ENCODE measurements around the gene POU3F3.

Gene POU3F3

DNA sequence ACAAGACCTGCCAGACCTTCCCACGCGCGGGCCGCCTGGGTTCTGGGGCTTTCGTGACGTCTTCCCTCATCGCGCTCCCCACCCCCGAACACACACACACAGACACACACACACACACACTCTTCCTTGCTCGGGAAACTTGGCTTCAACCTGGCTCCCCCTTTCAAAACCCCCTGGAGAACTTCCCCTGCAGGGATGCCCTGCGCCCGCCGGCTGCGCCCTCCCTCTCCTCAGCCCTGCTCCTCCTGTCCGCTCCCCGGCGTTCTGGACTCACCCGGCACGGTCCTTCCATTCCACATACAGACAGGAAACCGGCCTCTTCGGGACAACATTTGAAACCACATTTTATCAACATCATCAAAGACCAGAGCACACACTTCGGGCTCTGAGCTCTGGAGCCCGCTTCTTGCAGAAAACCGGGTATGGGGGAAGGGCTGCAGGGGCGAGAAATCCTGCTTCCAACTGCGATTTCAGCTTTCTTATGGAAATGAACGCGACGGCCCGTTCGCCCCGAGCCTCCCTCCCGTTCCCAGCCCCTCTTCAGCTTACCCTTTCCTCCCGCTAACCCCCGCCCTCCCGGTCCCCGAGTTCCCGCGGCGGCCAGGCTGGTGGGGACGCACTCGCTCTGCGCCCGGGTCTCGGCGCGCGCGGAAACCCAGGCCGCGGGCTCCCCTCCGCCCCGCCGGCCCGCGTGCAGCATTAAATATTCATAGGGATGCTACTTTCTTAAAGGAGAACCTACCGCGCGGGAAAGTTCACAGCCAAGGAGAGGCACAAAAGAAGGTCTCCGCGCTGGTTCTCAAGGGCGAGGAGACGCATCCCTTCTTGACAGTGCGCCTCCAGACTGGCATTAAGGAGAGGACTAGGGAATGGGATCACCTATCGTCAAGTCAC is 18.3 kb downstream of the POU3F3 start:
- WGBS, 2 experiments (ENCODE audit: insufficient coverage in 2 of 2): 0 to 1% methylated on average over 36 to 37 of the region's 65 CpGs
- Histone ChIP-seq H3K36me3 (ENCODE audit: control insufficient read depth, insufficient read depth, low read length) (no peaks in the 10 kb centered on the region), H3K9me3 (ENCODE audit: control insufficient read depth, low read length) (no peaks in the 10 kb centered on the region), H3K4me1 (ENCODE audit: control insufficient read depth, insufficient read depth, low read length, poor library complexity, severe bottlenecking) (peaks cover 7% of the 10 kb centered on the region), H3K27ac (ENCODE audit: low read depth, low read length, severe bottlenecking) (no peak overlapping the region), H3K4me3 (ENCODE audit: extremely low read depth, insufficient read depth, low read length, poor library complexity, severe bottlenecking) (peak overlapping the region; percentile 50)

DNA sequence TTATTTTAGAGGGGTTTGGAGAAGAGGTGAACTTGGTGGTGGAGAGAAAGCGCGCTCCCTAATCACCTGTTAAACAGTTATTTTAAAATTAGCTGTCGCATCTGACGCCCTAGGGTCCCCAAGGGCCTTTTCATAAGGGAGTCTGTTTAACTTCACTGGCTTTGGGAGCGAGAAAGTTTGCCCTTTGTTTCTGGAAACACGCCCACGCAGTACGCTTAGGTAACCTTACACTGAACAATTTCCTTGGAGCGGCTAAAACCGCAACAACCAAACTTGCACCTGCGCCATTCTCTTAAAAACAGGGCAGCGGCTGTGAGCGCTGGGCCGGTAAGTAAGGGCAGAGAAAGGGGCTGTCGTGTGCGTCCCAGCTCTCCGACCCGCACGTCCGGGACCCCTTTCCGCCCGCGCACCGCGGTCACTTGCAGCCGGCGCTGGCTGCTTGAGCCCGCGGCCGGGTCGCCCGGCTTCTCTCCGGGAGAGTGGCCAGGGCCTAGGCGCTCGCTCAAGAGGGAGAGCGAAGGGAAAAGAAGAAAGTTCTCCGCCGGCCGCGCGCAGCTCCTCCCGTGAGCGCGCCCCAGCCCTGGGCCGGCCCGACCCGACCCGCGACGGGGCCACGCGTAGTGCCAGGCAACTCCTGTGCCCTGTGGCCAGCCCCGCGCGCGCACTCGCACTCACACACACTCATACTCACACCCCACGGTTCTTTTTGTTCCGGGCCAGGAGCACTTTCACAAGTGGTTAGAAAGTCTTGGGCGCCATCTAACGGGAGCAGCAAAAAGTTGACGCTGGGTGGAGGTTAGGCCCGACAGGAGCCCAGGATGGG is 19.2 kb downstream of the POU3F3 start:
- H3K27ac ChIP-seq (ENCODE audit: low read depth, low read length, severe bottlenecking): no peak overlapping the region
- peak overlapping the region; percentile 50 for H3K4me3 ChIP-seq (ENCODE audit: extremely low read depth, insufficient read depth, low read length, poor library complexity, severe bottlenecking)
- 0 to 1% methylated on average over 31 to 39 of the region's 63 CpGs for WGBS, 2 experiments (ENCODE audit: insufficient coverage in 2 of 2)
- H3K36me3 ChIP-seq (ENCODE audit: control insufficient read depth, insufficient read depth, low read length): no peaks in the 10 kb centered on the region
- H3K4me1 ChIP-seq (ENCODE audit: control insufficient read depth, insufficient read depth, low read length, poor library complexity, severe bottlenecking): peaks cover 7% of the 10 kb centered on the region
- no peaks in the 10 kb centered on the region for H3K9me3 ChIP-seq (ENCODE audit: control insufficient read depth, low read length)

DNA sequence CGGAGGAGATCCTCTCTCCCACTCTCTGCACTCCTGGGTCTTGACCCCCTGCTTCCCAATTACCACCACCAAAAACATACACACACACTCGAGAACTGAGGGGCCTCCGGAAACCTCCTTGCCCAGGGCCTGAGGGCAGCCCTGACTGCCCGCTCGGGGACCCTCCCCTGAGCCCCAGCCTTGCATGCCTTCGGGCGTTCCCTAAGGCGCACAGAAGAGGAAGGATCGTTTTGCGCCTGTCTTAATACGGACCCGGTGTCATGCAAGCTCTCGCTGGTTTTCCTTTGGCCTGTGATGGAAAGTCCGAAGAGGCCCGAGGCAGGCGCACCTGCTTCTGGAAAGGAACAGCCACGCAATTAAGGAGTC is 19.8 kb downstream of the POU3F3 start:
- H3K9me3 ChIP-seq (ENCODE audit: control insufficient read depth, low read length): no peaks in the 10 kb centered on the region
- H3K36me3 ChIP-seq (ENCODE audit: control insufficient read depth, insufficient read depth, low read length): no peaks in the 10 kb centered on the region
- no peak overlapping the region for H3K27ac ChIP-seq (ENCODE audit: low read depth, low read length, severe bottlenecking)
- peaks cover 7% of the 10 kb centered on the region for H3K4me1 ChIP-seq (ENCODE audit: control insufficient read depth, insufficient read depth, low read length, poor library complexity, severe bottlenecking)
- peak overlapping the region; percentile 50 for H3K4me3 ChIP-seq (ENCODE audit: extremely low read depth, insufficient read depth, low read length, poor library complexity, severe bottlenecking)
- 10 to 16% methylated on average over 8 to 16 of the region's 17 CpGs for WGBS, 2 experiments (ENCODE audit: insufficient coverage in 2 of 2)

GRCh38 chr2:104874230-104874629 is 20.3 kb downstream of the POU3F3 start:
- Histone ChIP-seq H3K36me3 (ENCODE audit: control insufficient read depth, insufficient read depth, low read length) (no peaks in the 10 kb centered on the region), H3K9me3 (ENCODE audit: control insufficient read depth, low read length) (no peaks in the 10 kb centered on the region), H3K4me3 (ENCODE audit: extremely low read depth, insufficient read depth, low read length, poor library complexity, severe bottlenecking) (no peak overlapping the region), H3K27ac (ENCODE audit: low read depth, low read length, severe bottlenecking) (no peak overlapping the region), H3K4me1 (ENCODE audit: control insufficient read depth, insufficient read depth, low read length, poor library complexity, severe bottlenecking) (peaks cover 7% of the 10 kb centered on the region)
- 67 to 76% methylated on average over 5 of the region's 6 CpGs for WGBS, 2 experiments (ENCODE audit: insufficient coverage in 2 of 2)

DNA sequence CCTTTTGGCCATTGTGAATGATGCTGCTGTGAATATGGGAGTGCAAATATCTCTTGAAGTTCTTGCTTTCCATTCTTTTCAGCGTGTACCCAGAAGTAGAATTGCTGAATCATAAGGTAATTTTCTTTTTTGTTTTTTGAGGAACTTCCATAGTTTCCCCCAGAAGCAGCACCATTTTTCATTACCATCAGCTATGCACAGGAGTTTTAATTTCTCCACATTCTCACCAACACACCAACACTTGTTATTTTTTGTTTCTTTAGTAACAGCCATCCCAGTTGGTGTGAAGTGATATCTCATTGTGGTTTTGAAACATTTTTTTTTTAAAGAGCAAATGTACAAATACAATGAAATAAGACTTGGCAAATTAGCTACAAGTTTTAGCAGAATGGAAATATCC is 21.3 kb downstream of the POU3F3 start:
- Histone ChIP-seq H3K4me1 (ENCODE audit: control insufficient read depth, insufficient read depth, low read length, poor library complexity, severe bottlenecking) (peaks cover 7% of the 10 kb centered on the region), H3K27ac (ENCODE audit: low read depth, low read length, severe bottlenecking) (no peak overlapping the region), H3K9me3 (ENCODE audit: control insufficient read depth, low read length) (no peaks in the 10 kb centered on the region), H3K4me3 (ENCODE audit: extremely low read depth, insufficient read depth, low read length, poor library complexity, severe bottlenecking) (no peak overlapping the region), H3K36me3 (ENCODE audit: control insufficient read depth, insufficient read depth, low read length) (no peaks in the 10 kb centered on the region)
- no CpG with 5 or more reads among the region's 1 CpG for WGBS, 2 experiments (ENCODE audit: insufficient coverage in 2 of 2)

DNA sequence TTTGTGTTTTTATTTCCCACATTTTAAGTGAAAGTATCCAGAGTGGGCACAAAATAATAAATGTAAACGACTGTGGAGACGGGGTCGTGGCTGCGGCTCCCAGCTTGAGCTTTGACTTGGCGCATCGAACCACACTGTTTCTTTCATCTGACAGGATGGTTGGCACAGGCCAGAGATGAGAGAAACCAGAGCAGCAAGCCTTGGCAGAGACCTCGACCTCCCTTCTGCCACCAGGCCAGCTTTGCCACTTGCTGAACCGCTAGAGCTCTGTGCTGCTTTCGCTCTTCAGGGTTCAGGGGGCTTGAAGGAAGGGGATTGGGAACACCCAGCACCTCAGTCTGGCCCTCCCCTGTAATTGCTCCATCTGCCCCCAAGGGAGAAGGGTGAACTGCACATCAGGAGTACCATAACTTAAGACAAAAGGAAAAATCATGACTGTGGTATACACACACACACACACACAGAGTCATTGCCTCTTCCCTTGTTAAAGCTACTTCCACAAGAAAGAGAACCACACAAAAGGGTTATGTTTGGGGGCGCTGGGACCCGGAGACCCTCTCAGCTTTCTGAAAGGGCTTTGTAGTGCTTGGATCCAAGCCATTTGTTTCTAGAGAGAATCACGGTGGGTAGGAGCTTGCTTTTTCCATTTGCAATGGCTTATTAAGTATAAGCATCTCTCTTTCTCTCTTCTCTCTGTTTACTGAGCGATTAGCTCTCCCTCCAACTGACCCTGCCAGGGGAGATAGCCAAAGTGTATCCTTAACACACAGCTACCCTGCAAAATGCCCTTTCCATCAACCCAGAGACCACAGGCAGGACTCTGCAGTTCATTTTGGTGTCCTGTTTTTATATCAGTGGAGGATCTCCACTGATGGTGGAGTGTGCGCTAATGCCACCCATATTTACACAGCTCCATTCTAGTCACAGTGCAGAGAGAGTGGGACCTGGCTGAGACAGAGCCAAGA is 23.0 kb downstream of the POU3F3 start:
- Histone ChIP-seq H3K4me1 (ENCODE audit: control insufficient read depth, insufficient read depth, low read length, poor library complexity, severe bottlenecking) (peaks cover 7% of the 10 kb centered on the region), H3K36me3 (ENCODE audit: control insufficient read depth, insufficient read depth, low read length) (no peaks in the 10 kb centered on the region), H3K9me3 (ENCODE audit: control insufficient read depth, low read length) (no peaks in the 10 kb centered on the region), H3K27ac (ENCODE audit: low read depth, low read length, severe bottlenecking) (no peak overlapping the region), H3K4me3 (ENCODE audit: extremely low read depth, insufficient read depth, low read length, poor library complexity, severe bottlenecking) (no peak overlapping the region)
- 82 to 90% methylated on average over 11 of the region's 14 CpGs for WGBS, 2 experiments (ENCODE audit: insufficient coverage in 2 of 2)

- 76 to 85% methylated on average over 7 of the region's 11 CpGs for WGBS, 2 experiments (ENCODE audit: insufficient coverage in 2 of 2)
Measured at GRCh38 chr2:104878863-104879512, 25.1 kb downstream of the POU3F3 start.

DNA sequence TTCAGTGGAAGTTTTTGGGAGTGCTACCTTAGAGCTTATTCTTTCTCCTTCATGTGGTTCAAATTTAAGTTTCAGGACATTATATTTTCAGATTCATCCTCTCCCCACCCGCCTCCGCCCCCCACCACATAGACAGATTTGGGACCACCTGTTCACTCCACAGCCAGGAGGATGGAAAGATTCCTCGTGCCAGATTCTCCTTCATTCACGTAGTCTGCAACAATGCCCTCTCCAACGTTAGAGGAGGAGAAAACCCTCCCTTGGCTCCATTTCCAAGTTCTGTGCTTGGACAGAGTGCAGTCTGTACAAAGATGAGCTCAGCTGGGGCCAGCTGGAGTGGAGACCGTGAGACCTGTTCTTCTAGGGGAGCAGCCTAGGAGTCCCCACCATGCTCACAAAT is 26.2 kb downstream of the POU3F3 start:
- Histone ChIP-seq H3K36me3 (ENCODE audit: control insufficient read depth, insufficient read depth, low read length) (no peaks in the 10 kb centered on the region), H3K9me3 (ENCODE audit: control insufficient read depth, low read length) (no peaks in the 10 kb centered on the region), H3K4me3 (ENCODE audit: extremely low read depth, insufficient read depth, low read length, poor library complexity, severe bottlenecking) (no peak overlapping the region), H3K4me1 (ENCODE audit: control insufficient read depth, insufficient read depth, low read length, poor library complexity, severe bottlenecking) (no peaks in the 10 kb centered on the region), H3K27ac (ENCODE audit: low read depth, low read length, severe bottlenecking) (no peak overlapping the region)
- WGBS, 2 experiments (ENCODE audit: insufficient coverage in 2 of 2): 81 to 88% methylated on average over 4 to 6 of the region's 6 CpGs

More at GRCh38 chr2:104878863-104879512, 25.1 kb downstream of the POU3F3 start:
- H3K27ac ChIP-seq (ENCODE audit: low read depth, low read length, severe bottlenecking): no peak overlapping the region
- no peaks in the 10 kb centered on the region for H3K36me3 ChIP-seq (ENCODE audit: control insufficient read depth, insufficient read depth, low read length)
- H3K4me3 ChIP-seq (ENCODE audit: extremely low read depth, insufficient read depth, low read length, poor library complexity, severe bottlenecking): no peak overlapping the region
- no peaks in the 10 kb centered on the region for H3K4me1 ChIP-seq (ENCODE audit: control insufficient read depth, insufficient read depth, low read length, poor library complexity, severe bottlenecking)
- no peaks in the 10 kb centered on the region for H3K9me3 ChIP-seq (ENCODE audit: control insufficient read depth, low read length)

- 92% methylated on average over 3 of the region's 3 CpGs; no CpG with 5 or more reads in 1 of the 2 experiments for WGBS, 2 experiments (ENCODE audit: insufficient coverage in 2 of 2)
- Histone ChIP-seq H3K36me3 (ENCODE audit: control insufficient read depth, insufficient read depth, low read length) (no peaks in the 10 kb centered on the region), H3K9me3 (ENCODE audit: control insufficient read depth, low read length) (no peaks in the 10 kb centered on the region), H3K4me3 (ENCODE audit: extremely low read depth, insufficient read depth, low read length, poor library complexity, severe bottlenecking) (no peak overlapping the region), H3K27ac (ENCODE audit: low read depth, low read length, severe bottlenecking) (no peak overlapping the region), H3K4me1 (ENCODE audit: control insufficient read depth, insufficient read depth, low read length, poor library complexity, severe bottlenecking) (no peaks in the 10 kb centered on the region)
Measured at GRCh38 chr2:104883357-104883756, 29.4 kb downstream of the POU3F3 start.
